HUES64 (cell line): ENCODE measurements around the gene GPC6.

Experiments
- H3K27ac ChIP-seq: 2 replicates; pipeline ENCODE4 v1.7.0; 2013; ENCODE audit warnings: low read depth, low read length, inconsistent platforms
- H3K27me3 ChIP-seq: 2 replicates; pipeline ENCODE4 v1.6.1; 2013; ENCODE audit warnings: mild to moderate bottlenecking, low read length; ENCODE audit not compliant: insufficient read depth
- H3K36me3 ChIP-seq: 2 replicates; pipeline ENCODE4 v1.6.1; 2013; ENCODE audit warnings: mild to moderate bottlenecking, low read length; ENCODE audit not compliant: insufficient read depth
- H3K4me1 ChIP-seq: 2 replicates; pipeline ENCODE4 v1.6.1; 2013; ENCODE audit warnings: mild to moderate bottlenecking, low read length, moderate library complexity; ENCODE audit not compliant: insufficient read depth
- H3K4me3 ChIP-seq: 2 replicates; pipeline ENCODE4 v1.5.1; 2013; ENCODE audit warnings: mild to moderate bottlenecking, low read length, moderate library complexity
- H3K9ac ChIP-seq: 2 replicates; pipeline ENCODE4 v1.6.1; 2013; ENCODE audit warnings: mild to moderate bottlenecking, low read depth, low read length
- H3K9me3 ChIP-seq: 2 replicates; pipeline ENCODE4 v1.6.1; 2013; ENCODE audit warnings: low read depth, low read length; ENCODE audit not compliant: insufficient read depth
- whole genome bisulfite sequencing: fragments of 150-250, 120-280 bp; methylation state at CpG from one replicate; pipeline ENCODE4 v1.1.7; 2013; ENCODE audit warnings: missing lambda C conversion rate; 5-methylcytosine and 5-hydroxymethylcytosine counted together

Gene GPC6

DNA sequence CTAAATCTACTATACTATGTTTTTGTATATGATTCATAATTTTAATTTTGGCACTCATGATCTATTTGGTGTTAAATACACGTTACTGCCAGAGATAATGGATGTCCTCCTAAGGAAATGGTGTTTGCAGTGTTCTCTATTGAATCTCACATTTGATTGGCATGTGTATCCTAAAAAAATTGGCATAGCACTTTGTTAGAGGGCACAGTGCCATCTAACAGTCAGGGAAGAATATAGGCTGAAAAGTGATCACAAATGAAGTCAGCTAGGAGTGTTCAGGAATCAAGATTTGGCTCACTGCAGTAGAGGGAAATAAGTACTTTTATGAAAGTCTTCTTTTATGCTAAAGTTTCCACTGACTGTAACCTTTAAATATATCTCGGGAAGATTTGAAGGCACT lies 624.6 kb downstream of the GPC6 start:
- H3K9ac ChIP-seq: no peak overlapping the region
- no peaks in the 10 kb centered on the region for H3K27me3 ChIP-seq
- H3K4me1 ChIP-seq: no peaks in the 10 kb centered on the region
- 93% methylated on average over 1 of the region's 2 CpGs for WGBS
- no peaks in the 10 kb centered on the region for H3K36me3 ChIP-seq
- H3K27ac ChIP-seq: no peak overlapping the region
- no peak overlapping the region for H3K4me3 ChIP-seq
- H3K9me3 ChIP-seq: no peaks in the 10 kb centered on the region

DNA sequence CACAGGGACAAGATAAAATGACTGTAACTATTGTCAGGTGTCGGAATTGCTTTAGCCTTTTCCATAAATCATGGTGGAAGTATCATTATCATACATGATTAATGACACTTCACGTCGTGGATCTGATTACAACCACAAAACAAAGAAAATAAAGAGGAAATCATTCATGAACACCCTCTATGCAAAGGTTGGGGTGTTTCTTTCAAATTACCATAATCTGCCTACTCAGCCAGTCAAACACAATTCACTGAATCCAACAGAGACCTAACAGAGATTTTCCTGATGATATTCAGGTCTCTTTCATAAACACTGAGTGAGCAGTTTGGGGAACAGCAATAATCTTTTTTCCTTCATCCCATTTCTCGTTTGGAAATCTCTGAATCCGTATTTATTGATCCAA lies 627.3 kb downstream of the GPC6 start:
- H3K9me3 ChIP-seq: no peaks in the 10 kb centered on the region
- no peaks in the 10 kb centered on the region for H3K27me3 ChIP-seq
- no peak overlapping the region for H3K9ac ChIP-seq
- 93% methylated on average over 5 of the region's 5 CpGs for WGBS
- H3K36me3 ChIP-seq: no peaks in the 10 kb centered on the region
- no peak overlapping the region for H3K4me3 ChIP-seq
- no peak overlapping the region for H3K27ac ChIP-seq
- no peaks in the 10 kb centered on the region for H3K4me1 ChIP-seq

DNA sequence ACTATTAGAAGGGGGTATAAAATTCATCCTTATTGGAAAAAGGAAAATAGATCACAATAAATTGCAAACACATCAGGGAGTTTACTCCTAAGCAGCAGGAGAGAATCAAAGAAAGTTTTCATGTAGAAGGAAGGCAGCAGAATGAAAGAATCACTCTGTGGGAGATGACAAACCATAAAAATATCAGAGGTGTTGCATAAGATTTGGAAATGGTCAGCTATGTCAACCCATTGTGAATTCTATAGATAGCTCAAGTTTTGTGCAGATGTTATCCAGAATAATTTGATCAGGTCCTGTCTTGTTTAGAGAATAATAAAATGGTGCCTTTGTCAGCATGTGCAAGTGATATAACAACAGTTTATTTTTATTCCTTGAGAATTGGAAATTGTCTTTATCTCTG lies 630.5 kb downstream of the GPC6 start:
- H3K9ac ChIP-seq: no peak overlapping the region
- peaks cover 4% of the 10 kb centered on the region; the same call in 1 of the 2 replicates for H3K4me1 ChIP-seq
- no peak overlapping the region for H3K4me3 ChIP-seq
- H3K27ac ChIP-seq: no peak overlapping the region
- no peaks in the 10 kb centered on the region for H3K36me3 ChIP-seq
- no peaks in the 10 kb centered on the region for H3K27me3 ChIP-seq
- no peaks in the 10 kb centered on the region for H3K9me3 ChIP-seq

DNA sequence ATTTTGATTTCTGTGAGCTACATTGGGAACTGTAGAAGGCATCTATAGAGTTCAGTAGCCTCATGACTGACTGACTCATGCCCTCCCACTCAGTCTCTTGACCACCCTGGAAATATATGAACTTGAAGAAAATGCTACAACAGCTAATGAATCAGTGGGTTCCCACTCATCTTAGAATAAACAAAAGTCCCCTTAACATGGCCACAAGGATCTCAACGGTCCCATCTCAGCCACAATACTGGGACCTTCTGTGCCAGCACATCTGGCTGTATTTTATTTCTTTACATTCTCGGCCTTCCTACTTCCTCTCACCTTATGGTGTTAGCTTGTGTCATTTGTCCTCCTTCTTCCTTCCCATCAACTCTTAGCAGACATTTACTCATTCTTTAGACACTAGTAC lies 633.1 kb downstream of the GPC6 start:
- H3K4me1 ChIP-seq: peaks cover 4% of the 10 kb centered on the region; the same call in 1 of the 2 replicates
- no peaks in the 10 kb centered on the region for H3K36me3 ChIP-seq
- WGBS: 85% methylated on average over 2 of the region's 2 CpGs
- no peaks in the 10 kb centered on the region for H3K27me3 ChIP-seq
- H3K9ac ChIP-seq: no peak overlapping the region
- H3K27ac ChIP-seq: no peak overlapping the region
- H3K4me3 ChIP-seq: no peak overlapping the region
- H3K9me3 ChIP-seq: no peaks in the 10 kb centered on the region

DNA sequence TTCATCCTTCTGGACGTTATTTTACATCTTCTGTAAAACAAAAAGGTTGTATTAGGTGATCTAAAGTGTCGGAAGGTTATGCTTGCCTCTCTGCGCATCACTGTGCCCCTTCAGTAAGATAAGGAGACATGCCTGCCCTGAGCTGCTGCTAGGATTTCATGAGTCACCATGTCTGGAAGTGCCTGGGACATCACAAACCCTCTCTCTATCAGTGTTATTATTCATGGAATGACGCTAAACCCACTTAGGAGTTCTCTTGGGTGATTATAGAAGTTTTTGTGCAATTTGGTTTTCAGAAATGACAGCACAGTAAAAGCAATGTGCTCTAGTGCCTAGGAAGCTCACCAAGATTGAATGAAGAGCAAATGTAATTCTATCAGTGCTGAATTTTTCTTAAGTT lies 635.2 kb downstream of the GPC6 start:
- H3K4me1 ChIP-seq: peaks cover 4% of the 10 kb centered on the region; the same call in 1 of the 2 replicates
- 89% methylated on average over 4 of the region's 4 CpGs for WGBS
- no peak overlapping the region; the same call in 1 of the 2 replicates for H3K27ac ChIP-seq
- no peak overlapping the region for H3K9ac ChIP-seq
- H3K9me3 ChIP-seq: no peaks in the 10 kb centered on the region
- H3K27me3 ChIP-seq: no peaks in the 10 kb centered on the region
- H3K4me3 ChIP-seq: no peak overlapping the region
- no peaks in the 10 kb centered on the region for H3K36me3 ChIP-seq

DNA sequence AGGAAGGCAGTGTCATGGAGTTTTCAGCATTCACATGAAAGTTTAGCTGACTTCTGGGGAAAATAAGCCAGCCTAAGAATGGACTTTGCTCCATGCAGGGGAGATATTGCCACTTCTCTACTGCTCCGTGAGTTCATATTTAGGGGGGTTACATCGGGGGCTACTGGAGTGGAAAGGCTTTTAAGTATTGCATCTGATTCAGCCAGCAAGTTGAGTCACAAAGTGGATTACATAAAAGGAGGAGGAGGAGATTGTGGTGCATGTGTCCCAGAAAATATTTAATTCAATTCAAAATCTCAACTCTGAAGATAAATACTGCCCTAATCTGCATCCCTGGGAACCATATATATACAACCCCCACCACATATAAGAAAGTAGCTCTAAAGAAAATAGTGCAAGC lies 635.7 kb downstream of the GPC6 start:
- Histone ChIP-seq H3K9me3 (no peaks in the 10 kb centered on the region), H3K9ac (no peak overlapping the region), H3K36me3 (no peaks in the 10 kb centered on the region), H3K27ac (no peak overlapping the region; the same call in 1 of the 2 replicates), H3K4me3 (no peak overlapping the region), H3K4me1 (peaks cover 4% of the 10 kb centered on the region; the same call in 1 of the 2 replicates), H3K27me3 (no peaks in the 10 kb centered on the region)
- WGBS: 99% methylated on average over 2 of the region's 2 CpGs

DNA sequence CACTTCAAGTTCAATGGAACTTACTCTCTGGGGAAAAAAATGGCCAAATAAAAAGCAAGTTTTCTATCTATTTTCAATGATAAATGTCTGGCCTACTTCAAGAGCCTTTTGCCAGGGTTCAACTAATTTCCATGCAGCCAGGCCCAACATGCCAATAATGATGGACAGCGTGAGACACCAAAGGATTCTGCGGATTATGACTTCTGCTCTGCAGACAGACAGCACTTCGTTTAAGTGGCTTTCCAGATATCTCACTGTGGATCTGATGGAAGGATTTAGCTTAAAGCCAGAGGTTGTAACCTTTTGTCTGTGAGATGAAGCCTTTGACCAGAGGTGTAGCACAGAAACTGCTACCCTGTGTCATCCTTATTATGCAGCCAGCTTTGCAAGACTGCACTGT lies 638.6 kb downstream of the GPC6 start:
- no peak overlapping the region for H3K27ac ChIP-seq
- 92% methylated on average over 3 of the region's 3 CpGs for WGBS
- H3K4me3 ChIP-seq: no peak overlapping the region
- no peak overlapping the region for H3K9ac ChIP-seq
- peaks cover 4% of the 10 kb centered on the region; the same call in 1 of the 2 replicates for H3K4me1 ChIP-seq
- no peaks in the 10 kb centered on the region for H3K36me3 ChIP-seq
- H3K9me3 ChIP-seq: no peaks in the 10 kb centered on the region
- H3K27me3 ChIP-seq: no peaks in the 10 kb centered on the region

DNA sequence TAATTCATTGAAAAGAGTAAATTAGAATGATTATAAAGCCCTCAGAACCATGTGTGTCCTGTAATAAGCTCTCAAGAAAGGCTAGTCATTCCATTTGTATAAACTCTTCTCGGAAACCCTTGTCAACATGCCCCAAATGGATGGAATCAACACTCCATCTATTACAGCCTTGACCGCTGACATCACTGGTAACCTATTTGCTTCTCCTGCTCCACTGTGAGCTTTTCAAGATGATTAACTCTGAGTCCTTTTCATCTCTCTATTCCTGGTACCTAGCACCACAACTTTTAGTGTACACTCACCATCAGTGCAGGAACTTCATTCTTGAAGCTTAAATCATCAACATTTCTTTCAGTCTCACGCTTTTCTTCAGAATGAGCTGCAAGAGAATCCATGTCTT lies 640.9 kb downstream of the GPC6 start:
- Histone ChIP-seq H3K9ac (no peak overlapping the region), H3K36me3 (no peaks in the 10 kb centered on the region), H3K27me3 (no peaks in the 10 kb centered on the region), H3K9me3 (no peaks in the 10 kb centered on the region), H3K4me1 (no peaks in the 10 kb centered on the region), H3K4me3 (no peak overlapping the region), H3K27ac (no peak overlapping the region)
- 94% methylated on average over 3 of the region's 3 CpGs for WGBS

DNA sequence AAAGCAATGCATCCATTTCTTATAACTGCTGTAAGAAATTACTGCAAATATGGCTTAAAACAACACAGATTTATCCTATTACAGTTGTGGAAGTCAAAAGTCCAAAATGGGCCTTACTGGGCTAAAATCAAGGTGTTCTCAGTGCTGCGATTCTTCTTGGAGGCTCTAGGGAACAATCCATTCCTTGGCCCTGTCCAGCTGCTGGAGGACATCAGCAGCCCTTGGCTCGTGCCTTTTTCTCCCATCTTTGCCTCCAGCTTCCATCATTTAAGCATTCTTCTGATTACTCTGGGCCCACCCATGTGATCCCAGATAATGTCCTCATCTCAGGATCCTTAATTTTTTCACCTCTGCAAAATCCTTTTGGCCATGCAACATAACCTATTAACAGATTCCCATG lies 645.8 kb downstream of the GPC6 start:
- no peak overlapping the region for H3K27ac ChIP-seq
- no peaks in the 10 kb centered on the region for H3K9me3 ChIP-seq
- WGBS: 89% methylated on average over 2 of the region's 2 CpGs
- H3K4me3 ChIP-seq: no peak overlapping the region
- H3K9ac ChIP-seq: no peak overlapping the region
- no peaks in the 10 kb centered on the region for H3K4me1 ChIP-seq
- H3K27me3 ChIP-seq: no peaks in the 10 kb centered on the region
- no peaks in the 10 kb centered on the region for H3K36me3 ChIP-seq

DNA sequence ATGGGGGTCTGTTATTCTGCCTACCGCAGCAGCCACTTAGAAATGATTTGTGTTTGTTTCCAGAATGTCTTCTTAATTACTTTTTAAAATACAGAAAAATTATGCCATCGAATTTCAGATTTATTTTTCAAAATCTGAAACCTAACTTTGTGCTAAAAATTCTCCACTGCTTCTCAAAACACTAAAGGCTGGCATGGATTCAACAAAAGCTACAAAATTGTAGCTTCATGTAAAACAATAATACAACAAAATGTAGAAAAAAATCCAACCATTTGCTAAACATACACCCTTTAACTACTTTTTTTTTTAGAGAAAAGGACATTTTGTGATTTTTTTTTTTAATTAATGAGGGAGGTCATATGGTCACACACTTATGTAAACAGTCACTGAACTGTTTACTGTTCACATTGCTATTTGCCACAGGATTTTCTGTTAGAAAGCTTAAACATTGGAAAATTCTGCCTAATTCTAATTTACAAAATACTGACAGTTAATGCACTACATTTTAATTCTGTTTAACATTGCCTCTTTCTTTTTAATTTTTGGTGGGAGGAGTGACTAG lies 646.3 kb downstream of the GPC6 start:
- Histone ChIP-seq H3K36me3 (no peaks in the 10 kb centered on the region), H3K9ac (no peak overlapping the region), H3K27me3 (no peaks in the 10 kb centered on the region), H3K4me1 (no peaks in the 10 kb centered on the region), H3K27ac (no peak overlapping the region), H3K9me3 (no peaks in the 10 kb centered on the region), H3K4me3 (no peak overlapping the region)
- WGBS: 79% methylated on average over 1 of the region's 2 CpGs

DNA sequence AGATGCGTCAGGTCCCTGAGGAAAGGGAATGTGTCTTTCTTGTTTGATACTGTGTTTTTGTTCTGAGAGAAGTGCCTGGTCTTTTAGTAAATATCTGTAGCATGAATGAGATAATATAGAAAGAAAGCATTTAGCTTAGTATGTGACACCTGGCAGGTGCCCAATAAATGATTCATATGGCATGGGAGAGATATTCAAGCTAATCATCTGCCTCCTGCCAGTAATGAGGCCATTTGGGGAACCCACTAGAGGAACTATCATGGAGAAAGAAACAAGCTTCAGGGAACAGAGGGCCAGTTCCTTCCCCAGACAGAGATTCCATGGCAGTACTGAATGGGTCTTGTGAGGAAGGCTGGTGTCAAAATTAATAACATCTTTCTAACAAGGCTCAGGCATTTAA lies 648.9 kb downstream of the GPC6 start:
- no peak overlapping the region for H3K4me3 ChIP-seq
- H3K9me3 ChIP-seq: no peaks in the 10 kb centered on the region
- no peaks in the 10 kb centered on the region for H3K36me3 ChIP-seq
- H3K4me1 ChIP-seq: no peaks in the 10 kb centered on the region
- no peaks in the 10 kb centered on the region for H3K27me3 ChIP-seq
- 92% methylated on average over 1 of the region's 1 CpG for WGBS
- no peak overlapping the region for H3K9ac ChIP-seq
- no peak overlapping the region for H3K27ac ChIP-seq

DNA sequence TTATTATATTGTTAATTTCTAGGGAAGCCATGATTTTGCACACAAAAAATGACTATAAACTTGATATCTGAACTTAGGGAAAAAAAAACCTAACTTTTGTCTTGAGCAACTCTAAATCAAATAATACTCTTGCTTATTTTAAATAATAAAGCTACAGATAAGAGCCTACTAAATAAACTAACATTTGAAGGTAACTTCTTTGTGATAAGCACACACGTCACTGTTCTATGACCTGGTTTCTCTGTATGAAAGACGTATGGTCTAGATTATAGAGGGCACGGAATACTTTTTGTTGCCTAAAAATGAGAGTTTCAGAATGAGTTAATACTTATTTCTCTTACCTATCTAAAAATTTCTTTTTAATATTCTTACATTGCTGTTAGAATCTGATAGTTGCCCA lies 649.6 kb downstream of the GPC6 start:
- 91% methylated on average over 3 of the region's 3 CpGs for WGBS
- no peaks in the 10 kb centered on the region for H3K27me3 ChIP-seq
- H3K9me3 ChIP-seq: no peaks in the 10 kb centered on the region
- no peak overlapping the region for H3K4me3 ChIP-seq
- no peaks in the 10 kb centered on the region for H3K36me3 ChIP-seq
- H3K9ac ChIP-seq: no peak overlapping the region
- no peaks in the 10 kb centered on the region for H3K4me1 ChIP-seq
- no peak overlapping the region for H3K27ac ChIP-seq
